Peyer's patch (tissue), 4 donors: ENCODE data around the gene SLC25A17.

Experiments
- POLR2A ChIP-seq, 2 donors: fragments of 450-650 bp; IDR thresholded peaks; one replicate each; pipeline ENCODE4 v1.5.1; 2017; ENCODE audit warnings: antibody characterized with exemption in 2 of 2, mild to moderate bottlenecking in 2 of 2, moderate library complexity in 2 of 2
- TF ChIP-seq, protein P1 (sequence below), 6 experiments: fragments of 450-650 bp in 4 of 6; fragments of 200-600 bp in 2 of 6; sonication (generic) in 1 of 6; IDR thresholded peaks; one replicate each; pipeline ENCODE4 v1.5.1; 2017 to 2019; ENCODE audit warnings: antibody characterized with exemption in 6 of 6, mild to moderate bottlenecking in 3 of 6, moderate library complexity in 1 of 6

GRCh38 chr22:40720538-40721256, 98.4 kb downstream of the SLC25A17 start:
- TF ChIP-seq, protein P1, sequence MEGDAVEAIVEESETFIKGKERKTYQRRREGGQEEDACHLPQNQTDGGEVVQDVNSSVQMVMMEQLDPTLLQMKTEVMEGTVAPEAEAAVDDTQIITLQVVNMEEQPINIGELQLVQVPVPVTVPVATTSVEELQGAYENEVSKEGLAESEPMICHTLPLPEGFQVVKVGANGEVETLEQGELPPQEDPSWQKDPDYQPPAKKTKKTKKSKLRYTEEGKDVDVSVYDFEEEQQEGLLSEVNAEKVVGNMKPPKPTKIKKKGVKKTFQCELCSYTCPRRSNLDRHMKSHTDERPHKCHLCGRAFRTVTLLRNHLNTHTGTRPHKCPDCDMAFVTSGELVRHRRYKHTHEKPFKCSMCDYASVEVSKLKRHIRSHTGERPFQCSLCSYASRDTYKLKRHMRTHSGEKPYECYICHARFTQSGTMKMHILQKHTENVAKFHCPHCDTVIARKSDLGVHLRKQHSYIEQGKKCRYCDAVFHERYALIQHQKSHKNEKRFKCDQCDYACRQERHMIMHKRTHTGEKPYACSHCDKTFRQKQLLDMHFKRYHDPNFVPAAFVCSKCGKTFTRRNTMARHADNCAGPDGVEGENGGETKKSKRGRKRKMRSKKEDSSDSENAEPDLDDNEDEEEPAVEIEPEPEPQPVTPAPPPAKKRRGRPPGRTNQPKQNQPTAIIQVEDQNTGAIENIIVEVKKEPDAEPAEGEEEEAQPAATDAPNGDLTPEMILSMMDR (IDR thresholded peaks at IDR 0.05) = no peak
- no peak for TF ChIP-seq POLR2A (IDR thresholded peaks at IDR 0.05)
